OCI-LY7 (cell line): ENCODE measurements around the gene LBX2. TPM values are rescaled to one million over a fixed set of nuclear protein-coding genes. Genes with fewer than 3 reads are reported as not detected.

Source experiments
- Bru-seq: library from RNA; stranded (reverse); fragments of 400-500 nt; gene quantifications from one replicate; lab custom pipeline; 2021; lab: Mats Ljungman, UMichigan
- BruChase-seq, 2 experiments: library from RNA; stranded (reverse); fragments of 400-500 nt; gene quantifications; one replicate each; lab custom pipeline; 2021; lab: Mats Ljungman, UMichigan
- BruUV-seq: library from RNA; stranded (reverse); fragments of 400-500 nt; replicated peaks from 2 replicates; lab custom pipeline; 2021; lab: Mats Ljungman, UMichigan
- CTCF ChIA-PET: fragments of 300-600 bp; sonication (Branson Sonifier 250); formaldehyde crosslinking; loops from one replicate; lab custom pipeline; 2022; ENCODE audit warnings: antibody characterized with exemption; ENCODE audit not compliant: unreplicated experiment; lab: Charles Lee
- POLR2A ChIA-PET: fragments of 300-600 bp; sonication (Branson Sonifier 250); formaldehyde crosslinking; loops from one replicate; lab custom pipeline; 2022; ENCODE audit warnings: antibody characterized with exemption; lab: Charles Lee
- DNase-seq: peaks from one replicate; pipeline ENCODE4 v3.0.0-alpha.2; 2015; ENCODE audit warnings: low spot score
- H2AFZ ChIP-seq: fragments of 200-600 bp; sonication (generic), shearing (Covaris generic); 2 replicates; pipeline ENCODE4 v1.6.1; 2014; ENCODE audit warnings: mild to moderate bottlenecking, antibody characterized with exemption, low read length, moderate library complexity
- H3K27ac ChIP-seq: fragments of 200-600 bp; sonication (generic); 2 replicates; pipeline ENCODE4 v1.5.1; 2014; ENCODE audit warnings: mixed run types, low read depth, mild to moderate bottlenecking, moderate library complexity, low read length, inconsistent platforms; ENCODE audit not compliant: poor library complexity, severe bottlenecking
- H3K36me3 ChIP-seq: fragments of 200-600 bp; sonication (generic); 2 replicates; pipeline ENCODE4 v1.6.1; 2014; ENCODE audit warnings: mild to moderate bottlenecking, antibody characterized with exemption, low read length, moderate library complexity, mixed read lengths; ENCODE audit not compliant: insufficient read depth
- H3K4me1 ChIP-seq: fragments of 200-600 bp; sonication (generic); 2 replicates; pipeline ENCODE4 v1.5.1; 2014; ENCODE audit warnings: mild to moderate bottlenecking, low read length; ENCODE audit not compliant: insufficient read depth, poor library complexity, severe bottlenecking
- H3K4me2 ChIP-seq: fragments of 200-600 bp; sonication (generic); 2 replicates; pipeline ENCODE4 v1.6.1; 2014; ENCODE audit warnings: mild to moderate bottlenecking, low read length
- H3K4me3 ChIP-seq: fragments of 200-600 bp; sonication (generic); 2 replicates; pipeline ENCODE4 v1.5.1; 2014; ENCODE audit warnings: mild to moderate bottlenecking, low read depth, low read length; ENCODE audit not compliant: poor library complexity, severe bottlenecking
- H3K79me2 ChIP-seq: fragments of 200-600 bp; sonication (generic); 2 replicates; pipeline ENCODE4 v1.6.1; 2016; ENCODE audit warnings: low read depth, mild to moderate bottlenecking, low read length, moderate library complexity, mixed read lengths; ENCODE audit not compliant: insufficient read depth
- H3K9me2 ChIP-seq: fragments of 200-600 bp; sonication (generic); 2 replicates; pipeline ENCODE4 v1.6.1; 2016; ENCODE audit warnings: mild to moderate bottlenecking, low read length, mixed read lengths; ENCODE audit not compliant: insufficient read depth
- H3K9me3 ChIP-seq: fragments of 200-600 bp; sonication (generic); 2 replicates; pipeline ENCODE4 v1.6.1; 2014; ENCODE audit warnings: mild to moderate bottlenecking, mixed run types, low read length, mixed read lengths
- H4K20me1 ChIP-seq: fragments of 200-600 bp; sonication (generic); 2 replicates; pipeline ENCODE4 v1.6.1; 2014; ENCODE audit warnings: mild to moderate bottlenecking, antibody characterized with exemption, low read length, moderate library complexity, mixed read lengths; ENCODE audit not compliant: insufficient read depth
- EZH2phosphoT487 ChIP-seq: fragments of 200-600 bp; sonication (generic); IDR thresholded peaks from 2 replicates; pipeline ENCODE4 v1.6.1; 2018; ENCODE audit warnings: low read depth, borderline replicate concordance, mild to moderate bottlenecking, mixed run types, antibody characterized with exemption, low read length, moderate library complexity, mixed read lengths
- intact Hi-C: fragments of 100-400 bp; cut with micrococcal nuclease; formaldehyde crosslinking; loops from one replicate; pipeline ENCODE4 v1.10.0; 2022; ENCODE audit not compliant: unreplicated experiment
- long read RNA-seq: library from polyadenylated mRNA; stranded (forward); transcript quantifications from one replicate; pipeline ENCODE4 v2.0.0, GENCODE V29; 2022
- total RNA-seq, 2 experiments: library from RNA; depleted of rRNA in 1 of 2; stranded (reverse); fragments of >200 nt in 1 of 2; shearing (Covaris generic) in 1 of 2; gene quantifications; 2 replicates each; pipeline ENCODE4 v1.2.3, GENCODE V29; 2014 to 2022
- TF ChIP-seq, protein P1 (sequence below): fragments of 200-600 bp; sonication (generic); conservative IDR thresholded peaks from 2 replicates; pipeline ENCODE4 v1.5.1; 2014; ENCODE audit warnings: mild to moderate bottlenecking, antibody characterized with exemption, low read length, moderate library complexity, mixed read lengths

Gene LBX2, protein sequence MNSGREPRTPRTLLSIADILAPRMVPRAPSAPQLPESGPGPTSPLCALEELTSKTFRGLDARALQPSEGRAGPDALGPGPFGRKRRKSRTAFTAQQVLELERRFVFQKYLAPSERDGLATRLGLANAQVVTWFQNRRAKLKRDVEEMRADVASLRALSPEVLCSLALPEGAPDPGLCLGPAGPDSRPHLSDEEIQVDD
- total RNA-seq (2014; rRNA removed; shearing (Covaris generic)) (not detected in 2 replicates), total RNA-seq (2022) (not detected in 2 replicates), Bru-seq, nascent RNA (percentile 16 among the genes with signal in this experiment), BruChase-seq, experiment 1, labeled RNA remaining after a 6-hour chase (not detected), BruChase-seq, experiment 2, labeled RNA remaining after a 2-hour chase (not detected)
- long read RNA-seq, result 0 reads

DNA sequence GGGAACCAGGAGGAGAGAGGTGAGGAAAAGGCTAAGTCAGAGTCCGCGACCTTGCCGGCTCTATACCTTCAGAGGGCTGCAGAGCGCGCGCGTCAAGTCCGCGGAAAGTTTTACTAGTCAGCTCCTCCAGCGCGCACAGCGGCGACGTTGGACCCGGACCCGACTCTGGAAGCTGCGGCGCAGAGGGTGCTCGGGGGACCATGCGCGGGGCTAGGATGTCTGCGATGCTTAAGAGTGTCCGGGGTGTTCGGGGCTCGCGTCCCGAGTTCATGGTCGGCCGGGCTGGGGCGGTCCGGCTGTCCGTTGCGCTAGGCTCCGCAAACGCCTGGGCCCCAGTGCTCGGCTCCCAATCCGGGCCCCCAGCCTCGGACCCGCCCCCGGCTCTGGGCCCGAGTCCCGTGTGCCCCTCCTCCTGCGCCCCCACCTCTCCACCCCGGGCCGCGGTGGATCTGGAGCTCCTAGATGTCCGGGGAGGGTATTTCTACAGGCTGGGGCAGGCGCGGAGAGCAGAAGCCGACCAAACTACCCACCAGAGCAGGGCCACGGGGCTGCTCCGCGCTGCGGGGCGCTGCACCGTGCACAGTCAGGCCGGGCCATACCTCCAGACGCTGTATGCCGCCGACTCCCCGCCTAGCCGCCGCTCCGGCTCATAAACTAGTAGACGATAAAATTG is at the start of gene LBX2:
TSS of gene LBX2 (minus strand) at position 337 of the 673 bp plus-strand sequence. CDS start at position 271, 66 bp downstream.
- Histone ChIP-seq H3K4me2 (peak within 1 kb of the TSS; percentile 16; the same call in 1 of the 2 replicates), H2AFZ (no peak within 1 kb of the TSS), H3K27ac (no peak within 1 kb of the TSS), H3K36me3 (0 out of 2 replicates have a peak, but pooled peaks cover under 1% of the 10 kb centered on the region), H3K9me3 (no peaks in the 10 kb centered on the region), H3K4me1 (peaks cover 9% of the 10 kb centered on the region), H3K4me3 (no peak within 1 kb of the TSS), H4K20me1 (no peaks in the 10 kb centered on the region), H3K79me2 (no peaks in the 10 kb centered on the region), H3K9me2 (no peaks in the 10 kb centered on the region)
- BruUV-seq, result no TSS peak
- ChIA-PET CTCF (no interaction called here), POLR2A (no interaction called here)
- no peak for TF ChIP-seq EZH2phosphoT487
- intact Hi-C loops, result no loop called here
- DNase-seq, result no peak

DNA sequence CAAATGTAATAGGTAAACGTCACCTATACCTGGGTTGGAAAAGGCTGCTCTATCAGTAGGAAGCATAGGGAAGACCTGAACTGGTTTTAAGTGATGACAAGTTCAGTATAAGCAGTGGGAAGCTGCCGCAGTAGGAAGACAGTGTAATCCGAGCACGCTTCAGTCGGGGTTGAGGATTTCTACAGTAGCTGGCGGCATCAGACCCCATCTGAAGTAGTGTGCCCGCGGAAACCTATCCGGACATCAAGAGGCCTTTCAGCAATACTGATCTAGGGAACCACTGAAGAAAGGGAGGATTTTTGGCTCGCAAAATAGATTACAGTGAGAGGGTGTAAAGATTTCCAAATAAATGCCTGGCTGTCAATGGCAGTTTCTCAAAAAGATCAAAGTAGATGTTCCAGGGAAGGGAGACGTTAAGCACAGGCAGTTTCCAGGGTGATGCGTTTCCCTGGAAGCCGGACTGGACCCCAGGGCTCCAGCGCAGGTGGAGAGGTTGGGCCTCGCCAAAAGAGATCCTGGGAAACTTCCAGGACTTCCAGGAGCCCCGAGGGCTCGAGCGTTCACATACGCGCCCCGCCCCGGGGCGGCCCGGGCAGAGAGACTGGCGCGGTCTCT is 49.0 kb upstream of the LBX2 start:
- no peaks in the 10 kb centered on the region for H3K9me3 ChIP-seq
- TF ChIP-seq EZH2phosphoT487, result no peak
- TF ChIP-seq, protein P1, sequence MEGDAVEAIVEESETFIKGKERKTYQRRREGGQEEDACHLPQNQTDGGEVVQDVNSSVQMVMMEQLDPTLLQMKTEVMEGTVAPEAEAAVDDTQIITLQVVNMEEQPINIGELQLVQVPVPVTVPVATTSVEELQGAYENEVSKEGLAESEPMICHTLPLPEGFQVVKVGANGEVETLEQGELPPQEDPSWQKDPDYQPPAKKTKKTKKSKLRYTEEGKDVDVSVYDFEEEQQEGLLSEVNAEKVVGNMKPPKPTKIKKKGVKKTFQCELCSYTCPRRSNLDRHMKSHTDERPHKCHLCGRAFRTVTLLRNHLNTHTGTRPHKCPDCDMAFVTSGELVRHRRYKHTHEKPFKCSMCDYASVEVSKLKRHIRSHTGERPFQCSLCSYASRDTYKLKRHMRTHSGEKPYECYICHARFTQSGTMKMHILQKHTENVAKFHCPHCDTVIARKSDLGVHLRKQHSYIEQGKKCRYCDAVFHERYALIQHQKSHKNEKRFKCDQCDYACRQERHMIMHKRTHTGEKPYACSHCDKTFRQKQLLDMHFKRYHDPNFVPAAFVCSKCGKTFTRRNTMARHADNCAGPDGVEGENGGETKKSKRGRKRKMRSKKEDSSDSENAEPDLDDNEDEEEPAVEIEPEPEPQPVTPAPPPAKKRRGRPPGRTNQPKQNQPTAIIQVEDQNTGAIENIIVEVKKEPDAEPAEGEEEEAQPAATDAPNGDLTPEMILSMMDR, result no peak
- DNase-seq, result no peak
- intact Hi-C loops, result loop anchor here (5.0 kb wide), 1 partner anchor 39 kb away; no protein-coding TSS in a partner anchor
- BruUV-seq, result no TSS peak
- no peak overlapping the region for H3K4me3 ChIP-seq
- no peak overlapping the region for H2AFZ ChIP-seq
- H3K9me2 ChIP-seq, result no peaks in the 10 kb centered on the region
- no peak overlapping the region for H3K4me2 ChIP-seq
- no peaks in the 10 kb centered on the region for H3K36me3 ChIP-seq
- H3K27ac ChIP-seq, result no peak overlapping the region
- ChIA-PET CTCF (no interaction called here), POLR2A (no interaction called here)
- no peaks in the 10 kb centered on the region for H3K79me2 ChIP-seq
- peaks cover under 1% of the 10 kb centered on the region for H3K4me1 ChIP-seq
- H4K20me1 ChIP-seq, result no peaks in the 10 kb centered on the region

DNA sequence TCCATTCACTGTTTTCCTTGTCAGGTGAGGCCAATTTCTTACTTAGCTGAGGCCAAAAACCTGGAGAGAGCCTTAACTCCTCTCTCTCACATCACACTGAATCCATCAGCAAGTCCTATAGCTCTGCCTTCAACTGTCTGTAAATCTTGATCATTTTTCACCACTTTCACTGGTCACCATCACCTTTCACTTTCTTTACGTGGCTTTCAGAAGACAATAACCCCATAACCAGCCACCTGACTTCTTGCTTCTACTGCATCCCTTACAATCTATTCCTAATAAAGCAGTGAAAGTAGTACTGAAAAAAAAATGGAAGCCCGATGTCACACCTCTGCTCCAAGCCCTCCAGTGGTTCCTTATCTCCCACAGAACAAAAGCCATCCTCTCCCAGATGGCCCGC is 46.6 kb upstream of the LBX2 start:
- H2AFZ ChIP-seq, result no peak overlapping the region
- no peaks in the 10 kb centered on the region for H3K4me1 ChIP-seq
- ChIA-PET CTCF (no interaction called here), POLR2A (interaction anchor here (0.6 kb wide), 1 partner anchor 99 kb away, joined by 4 read pairs; no protein-coding TSS in a partner anchor)
- no TSS peak for BruUV-seq
- DNase-seq, result no peak
- H3K9me2 ChIP-seq, result no peaks in the 10 kb centered on the region
- H4K20me1 ChIP-seq, result no peaks in the 10 kb centered on the region
- no peaks in the 10 kb centered on the region for H3K36me3 ChIP-seq
- no peaks in the 10 kb centered on the region for H3K79me2 ChIP-seq
- H3K27ac ChIP-seq, result no peak overlapping the region
- no peak overlapping the region for H3K4me3 ChIP-seq
- H3K4me2 ChIP-seq, result no peak overlapping the region
- TF ChIP-seq EZH2phosphoT487, result no peak
- TF ChIP-seq, protein P1, result no peak
- intact Hi-C loops, result loop anchor here (5.0 kb wide), 1 partner anchor 41 kb away; no protein-coding TSS in a partner anchor
- H3K9me3 ChIP-seq, result no peaks in the 10 kb centered on the region
